HCT116 (cell line): ENCODE data around the gene EHMT1. TPM values are rescaled to one million over a fixed set of nuclear protein-coding genes. Genes with fewer than 3 reads are reported as not detected.

Experiments
- ATAC-seq: fragments of 200-7000 bp; cut with Tn5 transposase; 2 replicates; pipeline ENCODE4 v1.9.1; 2020; ENCODE audit warnings: mild to moderate bottlenecking, moderate library complexity
- BruUV-seq: library from RNA; stranded (reverse); fragments of 400-500 nt; replicated peaks from 2 replicates; lab custom pipeline; 2021; lab: Mats Ljungman, UMichigan
- CTCF ChIA-PET: fragments of 300-600 bp; sonication (Branson Sonifier 250); formaldehyde crosslinking; loops from one replicate; lab custom pipeline; 2021; ENCODE audit warnings: antibody characterized with exemption; lab: Charles Lee
- POLR2A ChIA-PET: fragments of 300-600, 350-600 bp; sonication (Branson Sonifier 250); formaldehyde crosslinking; loops from one replicate; lab custom pipeline; 2021; ENCODE audit warnings: antibody characterized with exemption; lab: Charles Lee
- RAD21 ChIA-PET, 2 experiments: fragments of 300-600 bp; sonication (Branson Sonifier 250); formaldehyde crosslinking; loops; one replicate each; lab custom pipeline; 2023; ENCODE audit warnings: low total read pairs in 2 of 2; ENCODE audit not compliant: uncharacterized antibody in 2 of 2, unreplicated experiment in 2 of 2, low non-redundant PET in 1 of 2; lab: Charles Lee
- DNase-seq: peaks from one replicate; pipeline ENCODE4 v3.0.0-alpha.2; 2010; ENCODE audit warnings: low read depth, low spot score
- H2AFZ ChIP-seq: fragments of 200-600 bp; shearing (Covaris generic), sonication (generic); 2 replicates; pipeline ENCODE4 v1.6.1; 2017; ENCODE audit warnings: low read depth, mixed run types, mixed read lengths, antibody characterized with exemption, low read length; ENCODE audit not compliant: poor library complexity, severe bottlenecking
- H3K27ac ChIP-seq: 2 replicates; pipeline ENCODE4 v1.5.1; 2012; ENCODE audit warnings: low read depth, low read length
- H3K27me3 ChIP-seq: fragments of 200-600 bp; sonication (generic); 2 replicates; pipeline ENCODE4 v1.6.1; 2016; ENCODE audit warnings: mixed run types, low read length, mixed read lengths; ENCODE audit not compliant: insufficient read depth
- H3K36me3 ChIP-seq, 2 experiments: fragments of 200-500 bp in 1 of 2; fragments of 200-600 bp in 1 of 2; sonication (Bioruptor generic) in 1 of 2; sonication (generic) in 1 of 2; 2 replicates each; pipeline versions ENCODE4 v1.5.1 to v1.6.1; 2014 to 2016; ENCODE audit warnings: low read length in 2 of 2, inconsistent platforms in 1 of 2, mixed read lengths in 1 of 2, mixed run types in 1 of 2; ENCODE audit not compliant: insufficient read depth in 2 of 2, control insufficient read depth in 1 of 2
- H3K4me1 ChIP-seq, 2 experiments: fragments of 200-600 bp in 1 of 2; sonication (generic) in 1 of 2; 2 replicates each; pipeline versions ENCODE4 v1.5.1 to v1.6.1; 2012 to 2017; ENCODE audit warnings: low read length in 2 of 2, inconsistent platforms in 1 of 2, mild to moderate bottlenecking in 1 of 2, mixed read lengths in 1 of 2, mixed run types in 1 of 2, moderate library complexity in 1 of 2; ENCODE audit not compliant: insufficient read depth in 2 of 2, control insufficient read depth in 1 of 2
- H3K4me2 ChIP-seq: fragments of 200-600 bp; sonication (generic); 2 replicates; pipeline ENCODE4 v1.6.1; 2017; ENCODE audit warnings: mixed run types, low read length, mixed read lengths
- H3K4me3 ChIP-seq, 2 experiments: fragments of 200-600 bp in 1 of 2; sonication (generic) in 1 of 2; replicated peaks in 1 of 2; 2 replicates each; pipeline ENCODE4 v1.5.1; 2011 to 2016; ENCODE audit warnings: low read length in 2 of 2, control low read depth in 1 of 2, low read depth in 1 of 2, mild to moderate bottlenecking in 1 of 2, mixed read lengths in 1 of 2, mixed run types in 1 of 2
- H3K79me2 ChIP-seq: fragments of 200-600 bp; sonication (generic); 2 replicates; pipeline ENCODE4 v1.6.1; 2017; ENCODE audit warnings: mild to moderate bottlenecking, mixed run types, low read length, moderate library complexity, mixed read lengths; ENCODE audit not compliant: insufficient read depth
- H3K9ac ChIP-seq: fragments of 200-600 bp; sonication (generic); 2 replicates; pipeline ENCODE4 v1.6.1; 2016; ENCODE audit warnings: low read length, mixed read lengths
- H3K9me2 ChIP-seq: fragments of 200-600 bp; sonication (generic), shearing (Covaris generic); 2 replicates; pipeline ENCODE4 v1.6.1; 2017; ENCODE audit warnings: mixed run types, mild to moderate bottlenecking, moderate library complexity; ENCODE audit not compliant: insufficient read depth
- H3K9me3 ChIP-seq, 2 experiments: fragments of 200-500 bp in 1 of 2; fragments of 200-600 bp in 1 of 2; sonication (Bioruptor generic) in 1 of 2; sonication (generic) in 1 of 2; 2 replicates each; pipeline ENCODE4 v1.6.1; 2014 to 2017; ENCODE audit warnings: low read length in 2 of 2, mixed read lengths in 2 of 2, inconsistent platforms in 1 of 2, low read depth in 1 of 2, mild to moderate bottlenecking in 1 of 2, mixed run types in 1 of 2, moderate library complexity in 1 of 2; ENCODE audit not compliant: control insufficient read depth in 1 of 2, insufficient read depth in 1 of 2
- H4K20me1 ChIP-seq: fragments of 200-600 bp; sonication (generic), shearing (Covaris generic); 2 replicates; pipeline ENCODE4 v1.6.1; 2017; ENCODE audit warnings: mixed run types, mild to moderate bottlenecking, moderate library complexity; ENCODE audit not compliant: insufficient read depth
- CBX3 ChIP-seq: IDR thresholded peaks from 2 replicates; pipeline ENCODE4 v1.6.1; 2012; ENCODE audit warnings: low read depth
- CEBPB ChIP-seq: IDR thresholded peaks from 2 replicates; pipeline ENCODE4 v1.6.1; 2012; ENCODE audit warnings: low read depth
- EGR1 ChIP-seq: IDR thresholded peaks from 2 replicates; pipeline ENCODE4 v1.6.1; 2012; ENCODE audit warnings: low read depth
- ELF1 ChIP-seq: IDR thresholded peaks from 2 replicates; pipeline ENCODE4 v1.6.1; 2012; ENCODE audit warnings: low read depth, borderline replicate concordance
- JUND ChIP-seq: IDR thresholded peaks from 2 replicates; pipeline ENCODE4 v1.6.1; 2012
- RAD21 ChIP-seq: IDR thresholded peaks from 2 replicates; pipeline ENCODE4 v1.6.1; 2012; ENCODE audit warnings: low read depth, mild to moderate bottlenecking
- YY1 ChIP-seq: IDR thresholded peaks from 2 replicates; pipeline ENCODE4 v1.6.1; 2011; ENCODE audit warnings: low read length, low read depth, moderate library complexity, mild to moderate bottlenecking; ENCODE audit not compliant: insufficient replicate concordance; ENCODE audit errors: extremely low read depth
- ZFX ChIP-seq: fragments of 450-650 bp; IDR thresholded peaks from 2 replicates; pipeline ENCODE4 v1.6.1; 2017
- ZNF274 ChIP-seq: fragments of 200-500 bp; sonication (Bioruptor generic); IDR thresholded peaks from 2 replicates; pipeline ENCODE4 v1.6.1; 2014; ENCODE audit warnings: mild to moderate bottlenecking, low read depth, low read length, inconsistent platforms
- intact Hi-C: fragments of 100-400 bp; cut with micrococcal nuclease; formaldehyde crosslinking; loops from 2 replicates; pipeline ENCODE4 v1.10.0; 2022
- total RNA-seq: library from RNA; stranded (reverse); gene quantifications from one replicate; pipeline ENCODE4 v1.2.1, GENCODE V29; 2021; ENCODE audit not compliant: unreplicated experiment
- TF ChIP-seq, protein P1 (sequence below): IDR thresholded peaks from 2 replicates; pipeline ENCODE4 v1.6.1; 2012; ENCODE audit warnings: low read depth
- TF ChIP-seq, protein P2 (sequence below), 3 experiments: fragments of 200-600 bp in 1 of 3; sonication (generic) in 1 of 3; IDR thresholded peaks in 2 of 3; conservative IDR thresholded peaks in 1 of 3; 2 replicates each; pipeline ENCODE4 v1.5.1; 2012 to 2017; ENCODE audit warnings: low read depth in 2 of 3, low read length in 2 of 3, antibody characterized with exemption in 1 of 3, borderline replicate concordance in 1 of 3, control low read depth in 1 of 3, mild to moderate bottlenecking in 1 of 3, mixed read lengths in 1 of 3, mixed run types in 1 of 3, moderate library complexity in 1 of 3; ENCODE audit not compliant: insufficient read depth in 1 of 3

Gene EHMT1
- total RNA-seq, 1 experiment from 2014 or later: 86.1 TPM

DNA sequence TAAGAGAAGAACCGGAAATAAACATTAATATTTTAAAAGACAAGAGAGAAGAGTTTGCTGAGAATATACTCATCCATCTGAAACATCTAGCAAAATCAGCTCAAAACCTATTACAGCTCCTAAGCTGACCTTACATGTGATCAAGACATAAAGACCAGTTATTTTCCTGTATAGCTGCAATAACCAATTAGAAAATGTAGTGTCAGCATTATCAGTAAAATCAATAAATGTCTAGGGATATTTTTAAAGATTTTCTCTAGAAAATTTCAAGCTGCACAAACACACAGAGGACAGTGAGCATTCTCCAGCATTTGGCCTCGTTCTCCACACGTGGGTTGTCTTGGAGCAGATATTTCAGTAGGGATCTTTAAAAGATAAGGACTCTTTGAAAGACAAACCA is 131.2 kb downstream of the EHMT1 start:
- TF ChIP-seq YY1: no peak
- TF ChIP-seq ZNF274: no peak
- no peak for TF ChIP-seq CEBPB
- TF ChIP-seq CBX3: no peak
- no peak for TF ChIP-seq ELF1
- TF ChIP-seq, protein P1, sequence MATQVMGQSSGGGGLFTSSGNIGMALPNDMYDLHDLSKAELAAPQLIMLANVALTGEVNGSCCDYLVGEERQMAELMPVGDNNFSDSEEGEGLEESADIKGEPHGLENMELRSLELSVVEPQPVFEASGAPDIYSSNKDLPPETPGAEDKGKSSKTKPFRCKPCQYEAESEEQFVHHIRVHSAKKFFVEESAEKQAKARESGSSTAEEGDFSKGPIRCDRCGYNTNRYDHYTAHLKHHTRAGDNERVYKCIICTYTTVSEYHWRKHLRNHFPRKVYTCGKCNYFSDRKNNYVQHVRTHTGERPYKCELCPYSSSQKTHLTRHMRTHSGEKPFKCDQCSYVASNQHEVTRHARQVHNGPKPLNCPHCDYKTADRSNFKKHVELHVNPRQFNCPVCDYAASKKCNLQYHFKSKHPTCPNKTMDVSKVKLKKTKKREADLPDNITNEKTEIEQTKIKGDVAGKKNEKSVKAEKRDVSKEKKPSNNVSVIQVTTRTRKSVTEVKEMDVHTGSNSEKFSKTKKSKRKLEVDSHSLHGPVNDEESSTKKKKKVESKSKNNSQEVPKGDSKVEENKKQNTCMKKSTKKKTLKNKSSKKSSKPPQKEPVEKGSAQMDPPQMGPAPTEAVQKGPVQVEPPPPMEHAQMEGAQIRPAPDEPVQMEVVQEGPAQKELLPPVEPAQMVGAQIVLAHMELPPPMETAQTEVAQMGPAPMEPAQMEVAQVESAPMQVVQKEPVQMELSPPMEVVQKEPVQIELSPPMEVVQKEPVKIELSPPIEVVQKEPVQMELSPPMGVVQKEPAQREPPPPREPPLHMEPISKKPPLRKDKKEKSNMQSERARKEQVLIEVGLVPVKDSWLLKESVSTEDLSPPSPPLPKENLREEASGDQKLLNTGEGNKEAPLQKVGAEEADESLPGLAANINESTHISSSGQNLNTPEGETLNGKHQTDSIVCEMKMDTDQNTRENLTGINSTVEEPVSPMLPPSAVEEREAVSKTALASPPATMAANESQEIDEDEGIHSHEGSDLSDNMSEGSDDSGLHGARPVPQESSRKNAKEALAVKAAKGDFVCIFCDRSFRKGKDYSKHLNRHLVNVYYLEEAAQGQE: no peak
- no peak for TF ChIP-seq RAD21
- TF ChIP-seq, protein P2, sequence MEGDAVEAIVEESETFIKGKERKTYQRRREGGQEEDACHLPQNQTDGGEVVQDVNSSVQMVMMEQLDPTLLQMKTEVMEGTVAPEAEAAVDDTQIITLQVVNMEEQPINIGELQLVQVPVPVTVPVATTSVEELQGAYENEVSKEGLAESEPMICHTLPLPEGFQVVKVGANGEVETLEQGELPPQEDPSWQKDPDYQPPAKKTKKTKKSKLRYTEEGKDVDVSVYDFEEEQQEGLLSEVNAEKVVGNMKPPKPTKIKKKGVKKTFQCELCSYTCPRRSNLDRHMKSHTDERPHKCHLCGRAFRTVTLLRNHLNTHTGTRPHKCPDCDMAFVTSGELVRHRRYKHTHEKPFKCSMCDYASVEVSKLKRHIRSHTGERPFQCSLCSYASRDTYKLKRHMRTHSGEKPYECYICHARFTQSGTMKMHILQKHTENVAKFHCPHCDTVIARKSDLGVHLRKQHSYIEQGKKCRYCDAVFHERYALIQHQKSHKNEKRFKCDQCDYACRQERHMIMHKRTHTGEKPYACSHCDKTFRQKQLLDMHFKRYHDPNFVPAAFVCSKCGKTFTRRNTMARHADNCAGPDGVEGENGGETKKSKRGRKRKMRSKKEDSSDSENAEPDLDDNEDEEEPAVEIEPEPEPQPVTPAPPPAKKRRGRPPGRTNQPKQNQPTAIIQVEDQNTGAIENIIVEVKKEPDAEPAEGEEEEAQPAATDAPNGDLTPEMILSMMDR (IDR thresholded peaks at IDR 0.05 in 2 of 3, conservative IDR thresholded peaks at IDR 0.05 in 1 of 3; ENCODE audit: borderline replicate concordance in 1 of 3, insufficient read depth in 1 of 3, low read depth in 2 of 3, low read length in 2 of 3): no peak
- TF ChIP-seq JUND: no peak
- no peak for TF ChIP-seq ZFX
- TF ChIP-seq EGR1: no peak
- no TSS peak for BruUV-seq
- ChIA-PET RAD21 (no interaction called here), CTCF (no interaction called here), POLR2A (no interaction called here)
- intact Hi-C loops: no loop called here
- no peaks in the 10 kb centered on the region for H3K9me2 ChIP-seq
- no peaks in the 10 kb centered on the region; a peak in 1 of 4 replicates for H3K9me3 ChIP-seq
- H3K4me2 ChIP-seq: no peak overlapping the region
- H3K79me2 ChIP-seq: peaks cover 22% of the 10 kb centered on the region
- DNase-seq (no peak), ATAC-seq (no peak)
- no peak overlapping the region for H3K27ac ChIP-seq
- H3K27me3 ChIP-seq: no peaks in the 10 kb centered on the region
- H3K36me3 ChIP-seq: peaks cover under 1 to 5% of the 10 kb centered on the region in 2 experiments; a peak in 2 of 4 replicates
- H3K9ac ChIP-seq: no peak overlapping the region
- no peak overlapping the region for H3K4me3 ChIP-seq
- peaks cover 5 to 10% of the 10 kb centered on the region in 2 experiments; a peak in 3 of 4 replicates for H3K4me1 ChIP-seq
- 0 out of 2 replicates have a peak, but pooled peaks cover 4% of the 10 kb centered on the region for H4K20me1 ChIP-seq
- no peak overlapping the region for H2AFZ ChIP-seq
